ENCODE measurements around the gene LGALS3.

- TF ChIP-seq CTCF (IDR thresholded peaks at IDR 0.05): no peak
- no peak for TF ChIP-seq POLR2A (IDR thresholded peaks at IDR 0.05)
- TF ChIP-seq EP300 (IDR thresholded peaks at IDR 0.05; ENCODE audit: low read depth): no peak
- peak in 1 of 3 donors; percentile 45 for TF ChIP-seq POLR2AphosphoS5 (IDR thresholded peaks at IDR 0.05)
These were observed 1.1 kb downstream of the LGALS3 start for GRCh38 chr14:55130196-55130550.

Data from transverse colon (tissue), 4 donors.